ENCODE data around the gene RFTN2.

Gene RFTN2

GRCh38 chr2:197538412-197538811, 137.0 kb downstream of the RFTN2 start:
- no peak for DNase-seq (ENCODE audit: low spot score)
- in situ Hi-C loops (cut with MboI; ENCODE audit: low sequenced_read_pairs, unreplicated experiment): no loop called here
- TF ChIP-seq CTCF (IDR thresholded peaks at IDR 0.05; ENCODE audit: borderline replicate concordance, control extremely low read depth, extremely low read depth, insufficient read depth, missing control alignments): no peak

All from GM13976 (cell line).